Measurements from ENCODE around the gene CRYBG1.

- TF ChIP-seq CTCF (IDR thresholded peaks at IDR 0.05; ENCODE audit: low read length) = no peak
- no peak for TF ChIP-seq EZH2 (optimal IDR thresholded peaks at IDR 0.05; ENCODE audit: low read depth, low read length)
Measured at GRCh38 chr6:106514583-106514885, 154.0 kb downstream of the CRYBG1 start.
